ENCODE measurements around the gene MLPH. TPM values are rescaled to one million over a fixed set of nuclear protein-coding genes. Genes with fewer than 3 reads are reported as not detected.

MLPH gene
- polyA plus RNA-seq, 1 donor from 2014 or later = not detected

- Mint-ChIP-seq H3K27ac (no peak overlapping the region), H3K4me1 (no peaks in the 10 kb centered on the region), H3K27me3 (peaks cover 22% of the 10 kb centered on the region), H3K36me3 (peaks cover 1% of the 10 kb centered on the region), H3K9me3 (peaks cover 0 to 20% (median 17%) of the 10 kb centered on the region in 3 donors), H3K4me3 (no peak overlapping the region)
Measured at GRCh38 chr2:237494066-237494465, 7.0 kb downstream of the MLPH start.

DNA sequence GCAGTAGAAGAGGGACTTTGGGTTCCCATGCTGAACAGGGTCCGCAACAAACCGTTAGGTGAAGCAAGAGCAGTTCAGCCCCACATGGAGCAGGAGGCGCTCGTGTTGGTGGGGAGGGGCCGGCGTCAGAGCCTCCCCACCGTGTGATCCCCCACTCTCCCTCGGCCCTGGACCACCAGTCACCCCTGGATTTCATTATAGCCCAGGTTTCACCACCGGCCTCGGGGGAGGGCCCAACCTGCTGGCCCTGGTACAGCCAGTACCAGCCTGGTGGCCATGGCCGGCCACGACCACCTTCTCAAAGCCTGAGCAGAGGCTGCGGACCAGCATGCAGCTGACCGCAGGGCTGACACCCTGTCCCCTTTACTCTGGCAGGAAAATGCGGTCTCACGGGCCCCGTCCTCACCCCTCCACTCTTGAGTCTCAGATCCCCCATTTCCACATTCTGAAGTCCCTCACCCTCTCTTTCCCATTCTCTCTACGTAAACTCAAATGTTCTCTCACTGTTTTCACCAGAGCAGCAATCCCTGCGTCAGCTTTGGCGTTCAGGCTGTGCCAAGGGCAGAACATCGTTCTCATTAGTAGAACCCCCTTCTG, 8.6 kb downstream of the MLPH start:
- peaks cover 0 to 20% (median 15%) of the 10 kb centered on the region in 3 donors for H3K9me3 Mint-ChIP-seq
- H3K4me1 Mint-ChIP-seq = no peaks in the 10 kb centered on the region
- peaks cover 1% of the 10 kb centered on the region for H3K36me3 Mint-ChIP-seq
- no peak overlapping the region for H3K27ac Mint-ChIP-seq
- peaks cover 18% of the 10 kb centered on the region for H3K27me3 Mint-ChIP-seq
- no peak overlapping the region for H3K4me3 Mint-ChIP-seq

GRCh38 chr2:237496428-237496827, 9.4 kb downstream of the MLPH start:
- Mint-ChIP-seq H3K27ac (no peak overlapping the region), H3K27me3 (peaks cover 24% of the 10 kb centered on the region), H3K4me1 (no peaks in the 10 kb centered on the region), H3K9me3 (peaks cover 0 to 12% (median 11%) of the 10 kb centered on the region in 3 donors), H3K36me3 (peaks cover 1% of the 10 kb centered on the region), H3K4me3 (no peak overlapping the region)

DNA sequence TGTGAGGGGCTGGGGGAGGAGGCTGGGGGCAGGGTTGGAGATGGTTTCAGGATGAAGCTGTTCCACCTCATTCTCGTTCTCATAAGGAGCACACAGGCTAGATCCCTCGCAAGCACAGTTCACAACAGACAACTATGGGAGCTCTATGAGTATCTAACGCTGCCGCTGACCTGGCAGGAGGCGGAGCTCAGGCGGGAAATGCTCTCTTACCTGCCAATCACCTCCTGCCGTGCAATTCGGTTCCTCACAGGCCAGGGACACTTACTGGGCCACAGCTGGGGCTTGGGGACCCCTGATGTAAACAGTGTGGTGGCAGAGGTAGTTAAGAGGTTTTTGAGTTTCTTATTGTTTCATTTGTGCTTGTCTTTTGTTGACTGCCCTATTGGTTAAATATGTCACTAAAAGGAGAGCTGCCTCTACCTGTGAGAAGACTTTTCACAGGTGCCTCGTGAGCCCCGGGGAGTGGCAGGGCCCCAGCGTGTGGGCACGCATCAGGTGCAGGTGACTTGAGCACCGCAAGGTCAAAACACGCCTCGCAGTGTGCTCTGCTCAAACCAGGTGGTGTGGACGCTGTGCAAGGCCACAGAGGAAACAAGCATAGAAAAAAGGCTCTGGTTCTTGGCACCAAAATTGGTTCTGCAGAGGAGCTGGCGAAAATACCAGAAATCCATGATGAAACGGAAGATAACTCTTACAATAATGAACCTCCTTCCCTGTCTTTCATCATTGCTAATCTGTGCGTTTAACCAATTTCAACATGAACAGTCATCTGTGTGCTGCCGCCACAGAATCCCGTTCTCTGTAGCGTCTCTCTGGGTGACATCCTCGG, 10.2 kb downstream of the MLPH start:
- peaks cover 22% of the 10 kb centered on the region for H3K27me3 Mint-ChIP-seq
- H3K4me1 Mint-ChIP-seq = no peaks in the 10 kb centered on the region
- H3K27ac Mint-ChIP-seq = no peak overlapping the region
- peaks cover 1% of the 10 kb centered on the region for H3K36me3 Mint-ChIP-seq
- H3K9me3 Mint-ChIP-seq = peaks cover 0 to 4% (median 4%) of the 10 kb centered on the region in 3 donors
- no peak overlapping the region for H3K4me3 Mint-ChIP-seq

DNA sequence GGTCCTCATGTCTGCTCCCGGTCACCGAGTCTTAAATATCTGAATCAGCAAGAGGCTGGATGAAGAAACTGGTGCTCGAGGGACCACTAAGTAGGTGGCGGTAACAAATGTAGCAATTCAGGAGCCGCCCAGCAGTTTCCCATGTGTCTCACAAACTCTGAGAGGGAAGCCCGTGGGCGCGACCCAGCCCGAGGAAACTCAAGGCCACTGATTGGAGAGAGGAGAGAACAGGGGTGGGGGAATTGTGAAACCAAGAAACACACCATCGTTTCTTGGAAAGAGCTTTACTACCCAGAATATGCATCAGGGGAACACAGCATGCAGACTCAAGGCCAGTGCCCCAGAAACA, 10.8 kb downstream of the MLPH start:
- H3K4me3 Mint-ChIP-seq = no peak overlapping the region
- no peak overlapping the region for H3K27ac Mint-ChIP-seq
- no peaks in the 10 kb centered on the region for H3K4me1 Mint-ChIP-seq
- peaks cover 22% of the 10 kb centered on the region for H3K27me3 Mint-ChIP-seq
- no peaks in the 10 kb centered on the region for H3K36me3 Mint-ChIP-seq
- peaks cover 0 to 4% (median 0%) of the 10 kb centered on the region in 3 donors for H3K9me3 Mint-ChIP-seq

- Mint-ChIP-seq H3K36me3 (no peaks in the 10 kb centered on the region), H3K27ac (peak overlapping the region in 1 of 3 donors; percentile 26), H3K9me3 (peaks cover 0 to under 1% (median 0%) of the 10 kb centered on the region in 3 donors), H3K4me3 (no peak overlapping the region), H3K4me1 (no peaks in the 10 kb centered on the region), H3K27me3 (peaks cover 24% of the 10 kb centered on the region)
Measured at GRCh38 chr2:237498341-237498740, 11.3 kb downstream of the MLPH start.

GRCh38 chr2:237500681-237501424, 13.8 kb downstream of the MLPH start:
- H3K27ac Mint-ChIP-seq = no peak overlapping the region
- peaks cover 0 to 3% (median 0%) of the 10 kb centered on the region in 3 donors for H3K9me3 Mint-ChIP-seq
- H3K4me3 Mint-ChIP-seq = no peak overlapping the region
- no peaks in the 10 kb centered on the region for H3K36me3 Mint-ChIP-seq
- no peaks in the 10 kb centered on the region for H3K4me1 Mint-ChIP-seq
- H3K27me3 Mint-ChIP-seq = peaks cover 23% of the 10 kb centered on the region

DNA sequence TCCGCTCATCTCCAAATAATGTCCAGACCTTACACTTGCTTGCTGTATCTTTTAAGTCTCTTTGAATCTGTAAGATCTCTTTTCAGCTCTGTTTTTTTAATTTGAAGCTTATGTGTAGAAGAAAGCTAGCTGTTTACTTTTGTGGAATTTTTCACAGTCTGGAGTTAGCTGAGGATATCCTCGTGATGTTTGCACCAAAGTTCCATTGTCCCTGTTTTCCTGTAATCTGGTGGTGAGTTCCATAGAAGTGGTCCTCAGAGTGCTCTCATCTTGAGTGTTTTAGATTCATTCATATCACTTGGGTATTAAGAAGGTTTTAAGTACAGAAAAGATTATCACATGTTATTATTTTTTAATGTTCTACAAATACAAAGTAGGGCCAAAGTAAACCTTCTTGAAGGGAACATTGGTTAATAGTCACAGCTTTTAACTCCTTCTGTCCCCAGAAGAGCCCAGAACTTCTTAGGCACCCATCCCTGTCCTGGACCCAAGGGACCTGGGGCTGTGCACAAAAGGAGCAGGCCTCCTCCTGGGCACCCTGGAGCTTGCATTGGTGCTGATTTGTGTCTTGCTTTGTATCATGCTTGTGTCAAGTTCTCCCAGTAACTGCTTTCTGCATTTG, 15.0 kb downstream of the MLPH start:
- Mint-ChIP-seq H3K4me1 (no peaks in the 10 kb centered on the region), H3K36me3 (peaks cover 1% of the 10 kb centered on the region), H3K9me3 (peaks cover 0 to 3% (median 0%) of the 10 kb centered on the region in 3 donors), H3K27ac (no peak overlapping the region), H3K4me3 (no peak overlapping the region), H3K27me3 (peaks cover 22% of the 10 kb centered on the region)

GRCh38 chr2:237503201-237503600, 16.1 kb downstream of the MLPH start:
- Mint-ChIP-seq H3K9me3 (peaks cover 0 to 3% (median 0%) of the 10 kb centered on the region in 3 donors), H3K27me3 (peaks cover 17% of the 10 kb centered on the region), H3K36me3 (peaks cover 1% of the 10 kb centered on the region), H3K4me1 (no peaks in the 10 kb centered on the region), H3K4me3 (peak overlapping the region in 1 of 4 donors; percentile 0), H3K27ac (peak overlapping the region in 1 of 3 donors; percentile 28)

DNA sequence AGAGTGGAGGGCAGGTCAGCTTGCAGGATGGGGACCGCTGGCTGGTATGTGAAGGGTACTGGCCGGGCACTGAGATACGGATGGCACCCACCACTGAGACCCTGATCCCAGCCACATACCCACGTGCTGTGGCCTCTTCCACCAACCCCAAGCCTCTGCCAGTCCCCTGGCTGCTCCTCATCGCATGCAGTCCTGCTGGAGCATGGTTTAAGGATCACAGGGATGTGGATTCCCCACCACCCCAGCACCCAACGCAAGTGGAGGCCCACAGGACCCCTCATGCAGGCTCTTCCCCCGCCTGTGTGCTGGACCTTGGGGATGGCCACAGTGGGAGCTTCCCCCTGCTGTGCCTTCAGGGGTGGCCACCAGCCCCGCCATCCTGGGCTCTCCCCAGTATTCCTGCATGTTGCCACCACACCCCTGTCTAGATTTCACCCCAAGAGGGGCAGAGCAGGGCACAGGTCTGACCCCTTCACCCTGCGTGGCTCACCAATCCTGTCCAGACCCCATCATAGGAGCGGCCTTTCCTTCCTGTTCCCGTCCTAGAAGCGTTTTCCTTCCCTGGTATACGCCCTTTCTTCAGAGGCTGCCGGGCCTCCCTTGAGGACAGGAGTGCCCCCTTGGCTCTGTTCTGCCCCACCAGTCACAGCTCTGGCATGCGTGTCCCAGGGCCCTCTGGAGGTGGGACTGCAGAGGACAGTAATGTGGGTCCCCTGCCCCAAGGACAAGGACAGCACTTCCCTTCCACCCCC, 18.3 kb downstream of the MLPH start:
- Mint-ChIP-seq H3K4me3 (no peak overlapping the region), H3K27ac (no peak overlapping the region), H3K9me3 (peaks cover 0 to 3% (median 0%) of the 10 kb centered on the region in 3 donors), H3K27me3 (peaks cover 18% of the 10 kb centered on the region), H3K4me1 (no peaks in the 10 kb centered on the region), H3K36me3 (peaks cover 1% of the 10 kb centered on the region)

- Mint-ChIP-seq H3K4me3 (no peak overlapping the region), H3K27ac (no peak overlapping the region), H3K4me1 (no peaks in the 10 kb centered on the region), H3K9me3 (peaks cover 0 to 3% (median 0%) of the 10 kb centered on the region in 3 donors), H3K36me3 (peaks cover 1% of the 10 kb centered on the region), H3K27me3 (peaks cover 11% of the 10 kb centered on the region)
Measured at GRCh38 chr2:237507512-237507911, 20.5 kb downstream of the MLPH start.

- H3K27ac Mint-ChIP-seq = no peak overlapping the region
Measured at GRCh38 chr2:237508361-237508760, 21.3 kb downstream of the MLPH start.

GRCh38 chr2:237509151-237509550, 22.1 kb downstream of the MLPH start:
- Mint-ChIP-seq H3K4me1 (no peaks in the 10 kb centered on the region), H3K4me3 (no peak overlapping the region), H3K36me3 (peaks cover 1% of the 10 kb centered on the region), H3K27me3 (peaks cover 6% of the 10 kb centered on the region), H3K9me3 (no peaks in the 10 kb centered on the region), H3K27ac (no peak overlapping the region)

More at GRCh38 chr2:237508361-237508760, 21.3 kb downstream of the MLPH start:
- H3K4me3 Mint-ChIP-seq = no peak overlapping the region
- peaks cover 1% of the 10 kb centered on the region for H3K36me3 Mint-ChIP-seq
- H3K9me3 Mint-ChIP-seq = peaks cover 0 to 2% (median 0%) of the 10 kb centered on the region in 3 donors
- H3K4me1 Mint-ChIP-seq = no peaks in the 10 kb centered on the region
- peaks cover 9% of the 10 kb centered on the region for H3K27me3 Mint-ChIP-seq

DNA sequence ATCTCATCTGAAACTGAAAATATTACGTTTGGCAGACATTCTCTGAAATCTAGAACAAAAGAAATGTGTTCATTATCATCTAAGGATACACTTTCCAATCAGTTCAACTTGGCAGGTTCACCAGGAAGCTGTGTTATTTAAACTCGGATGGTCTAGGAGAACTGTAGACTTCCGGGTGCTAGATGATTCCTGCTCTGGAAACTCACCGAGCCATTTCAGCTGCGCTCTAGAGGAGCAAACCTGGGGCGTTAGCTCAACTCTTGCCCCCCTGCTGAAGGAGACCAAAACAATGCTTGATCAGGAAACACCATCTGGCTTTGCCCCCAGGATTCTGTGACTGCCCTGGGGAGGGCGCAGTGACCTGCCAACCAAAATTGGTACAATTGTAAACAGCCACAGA, 22.9 kb downstream of the MLPH start:
- Mint-ChIP-seq H3K27ac (no peak overlapping the region), H3K27me3 (peaks cover 6% of the 10 kb centered on the region), H3K4me1 (no peaks in the 10 kb centered on the region), H3K9me3 (no peaks in the 10 kb centered on the region), H3K4me3 (no peak overlapping the region), H3K36me3 (peaks cover 1% of the 10 kb centered on the region)

Data from IgD-negative memory B cell (primary cell).